H1 (cell line): ENCODE measurements around the gene PKN3. TPM values are rescaled to one million over a fixed set of nuclear protein-coding genes. Genes with fewer than 3 reads are reported as not detected.

Experiments used
- CTCF ChIA-PET: fragments of 300-600 bp; sonication (Branson Sonifier 250); formaldehyde crosslinking; loops from one replicate; lab custom pipeline; 2021; ENCODE audit not compliant: partially characterized antibody; lab: Charles Lee
- POLR2A ChIA-PET: fragments of 300-600 bp; sonication (Branson Sonifier 250); formaldehyde crosslinking; loops from one replicate; lab custom pipeline; 2021; ENCODE audit warnings: inconsistent platforms; ENCODE audit not compliant: partially characterized antibody; lab: Charles Lee
- DNase-seq, 2 experiments: peaks; one replicate each; pipeline versions ENCODE4 v3.0.0 to v3.0.0-alpha.2; 2010 to 2022; ENCODE audit warnings: low spot score in 2 of 2, low read depth in 1 of 2, mixed read lengths in 1 of 2
- FAIRE-seq: peaks from 2 replicates; lab custom pipeline; 2011; peaks lifted over from hg19 to GRCh38; lab: Jason Lieb, UNC
- H2AFZ ChIP-seq: 2 replicates; pipeline ENCODE4 v1.8.1; 2012; ENCODE audit warnings: low read length, inconsistent platforms
- H2AK5ac ChIP-seq: 2 replicates; pipeline ENCODE4 v1.6.1; 2013; ENCODE audit warnings: low read depth, low read length
- H2BK120ac ChIP-seq: replicated peaks from 2 replicates; pipeline ENCODE3; 2013; ENCODE audit warnings: low read depth, low read length, inconsistent platforms
- H2BK12ac ChIP-seq: 2 replicates; pipeline ENCODE4 v1.6.1; 2013; ENCODE audit warnings: low read depth, low read length
- H2BK15ac ChIP-seq: 2 replicates; pipeline ENCODE4 v1.6.1; 2013; ENCODE audit warnings: low read length
- H2BK20ac ChIP-seq: 2 replicates; pipeline ENCODE4 v1.6.1; 2013; ENCODE audit warnings: low read length
- H2BK5ac ChIP-seq: 2 replicates; pipeline ENCODE4 v1.6.1; 2013; ENCODE audit warnings: low read depth, low read length
- H3K14ac ChIP-seq: 2 replicates; pipeline ENCODE4 v1.6.1; 2013; ENCODE audit warnings: inconsistent platforms; ENCODE audit not compliant: insufficient read length
- H3K18ac ChIP-seq: 2 replicates; pipeline ENCODE4 v1.6.1; 2013; ENCODE audit warnings: low read length; ENCODE audit errors: extremely low read depth
- H3K23ac ChIP-seq: 2 replicates; pipeline ENCODE4 v1.6.1; 2013; ENCODE audit warnings: inconsistent platforms; ENCODE audit not compliant: insufficient read length
- H3K23me2 ChIP-seq: 2 replicates; pipeline ENCODE4 v1.6.1; 2013; ENCODE audit warnings: low read depth, low read length
- H3K27ac ChIP-seq: 2 replicates; pipeline ENCODE4 v1.6.1; 2011; ENCODE audit warnings: low read depth, low read length, inconsistent platforms
- H3K27me3 ChIP-seq, 4 experiments: replicated peaks in 1 of 4; 1 replicate in 1 of 4; 2 replicates in 3 of 4; pipeline versions ENCODE4 v1.6.1 to v1.8.1; 2011 to 2013; ENCODE audit warnings: low read length in 3 of 4, mild to moderate bottlenecking in 3 of 4, inconsistent platforms in 2 of 4, mixed read lengths in 2 of 4, moderate library complexity in 1 of 4; ENCODE audit not compliant: control insufficient read depth in 3 of 4, insufficient read depth in 3 of 4; ENCODE audit errors: extremely low read depth in 1 of 4
- H3K36me3 ChIP-seq, 4 experiments: 2 replicates each; pipeline versions ENCODE4 v1.6.1 to v1.8.1; 2011 to 2013; ENCODE audit warnings: mild to moderate bottlenecking in 4 of 4, low read length in 3 of 4, moderate library complexity in 2 of 4, control low read depth in 1 of 4, inconsistent platforms in 1 of 4; ENCODE audit not compliant: insufficient read depth in 4 of 4, control insufficient read depth in 2 of 4
- H3K4ac ChIP-seq: replicated peaks from 2 replicates; pipeline ENCODE3; 2013; ENCODE audit warnings: low read length, low read depth, mixed read lengths, inconsistent platforms; ENCODE audit not compliant: insufficient read length
- H3K4me1 ChIP-seq, 4 experiments: replicated peaks in 1 of 4; 1 replicate in 1 of 4; 2 replicates in 3 of 4; pipeline versions ENCODE4 v1.6.1 to v1.8.1; 2011 to 2013; ENCODE audit warnings: low read length in 3 of 4, inconsistent platforms in 2 of 4, mixed read lengths in 1 of 4; ENCODE audit not compliant: insufficient read depth in 4 of 4, control insufficient read depth in 3 of 4
- H3K4me2 ChIP-seq, 2 experiments: 2 replicates each; pipeline versions ENCODE4 v1.6.1 to v1.8.1; 2011 to 2013; ENCODE audit warnings: low read depth in 2 of 2, low read length in 2 of 2, control low read depth in 1 of 2, inconsistent platforms in 1 of 2, mild to moderate bottlenecking in 1 of 2; ENCODE audit not compliant: insufficient read depth in 1 of 2
- H3K4me3 ChIP-seq, 4 experiments: fragments of 200-600, 300-600 bp in 1 of 4; sonication (generic), shearing (Covaris generic), sonication (Bioruptor Twin) in 1 of 4; 2 replicates each; pipeline versions ENCODE4 v1.5.1 to v1.8.1; 2011 to 2016; ENCODE audit warnings: low read length in 4 of 4, low read depth in 3 of 4, control low read depth in 2 of 4, inconsistent platforms in 2 of 4, mild to moderate bottlenecking in 2 of 4, mixed read lengths in 1 of 4, moderate library complexity in 1 of 4; ENCODE audit not compliant: insufficient read depth in 2 of 4; ENCODE audit errors: extremely low read depth in 1 of 4
- H3K56ac ChIP-seq: replicated peaks from 2 replicates; pipeline ENCODE3; 2013; ENCODE audit warnings: low read depth, mild to moderate bottlenecking, mixed read lengths, low read length, inconsistent platforms; ENCODE audit not compliant: insufficient read length
- H3K79me1 ChIP-seq: 2 replicates; pipeline ENCODE4 v1.6.1; 2013; ENCODE audit warnings: low read depth, low read length, control low read depth
- H3K79me2 ChIP-seq, 2 experiments: 2 replicates each; pipeline versions ENCODE4 v1.6.1 to v1.8.1; 2012 to 2013; ENCODE audit warnings: low read length in 2 of 2, mild to moderate bottlenecking in 2 of 2, inconsistent platforms in 1 of 2; ENCODE audit not compliant: insufficient read depth in 2 of 2, control insufficient read depth in 1 of 2
- H3K9ac ChIP-seq, 4 experiments: replicated peaks in 1 of 4; 1 replicate in 1 of 4; 2 replicates in 3 of 4; pipeline versions ENCODE4 v1.6.1 to v1.8.1; 2011 to 2013; ENCODE audit warnings: low read depth in 3 of 4, low read length in 3 of 4, control low read depth in 2 of 4, mild to moderate bottlenecking in 2 of 4, moderate library complexity in 2 of 4, inconsistent platforms in 1 of 4; ENCODE audit errors: extremely low read depth in 1 of 4
- H3K9me3 ChIP-seq, 2 experiments: 2 replicates each; pipeline versions ENCODE4 v1.6.1 to v1.8.1; 2012 to 2013; ENCODE audit warnings: mild to moderate bottlenecking in 2 of 2, moderate library complexity in 2 of 2, control low read depth in 1 of 2, inconsistent platforms in 1 of 2, low read depth in 1 of 2, low read length in 1 of 2, mixed read lengths in 1 of 2; ENCODE audit not compliant: insufficient read depth in 2 of 2
- H4K20me1 ChIP-seq, 2 experiments: replicated peaks in 1 of 2; 2 replicates each; pipeline versions ENCODE3 to v1.8.1; 2011 to 2013; ENCODE audit warnings: inconsistent platforms in 2 of 2, low read length in 2 of 2, mild to moderate bottlenecking in 1 of 2; ENCODE audit not compliant: insufficient read depth in 2 of 2, control insufficient read depth in 1 of 2
- H4K5ac ChIP-seq: 2 replicates; pipeline ENCODE4 v1.6.1; 2013; ENCODE audit warnings: low read length, low read depth, mixed read lengths, inconsistent platforms; ENCODE audit not compliant: insufficient read length
- H4K8ac ChIP-seq: 2 replicates; pipeline ENCODE4 v1.8.0; 2013; ENCODE audit warnings: mild to moderate bottlenecking, moderate library complexity, low read length, inconsistent platforms; ENCODE audit not compliant: insufficient read depth; ENCODE audit errors: extremely low read depth
- H4K91ac ChIP-seq: replicated peaks from 2 replicates; pipeline ENCODE3; 2013; ENCODE audit warnings: low read length, mixed read lengths, inconsistent platforms; ENCODE audit not compliant: insufficient read length
- BACH1 ChIP-seq: IDR thresholded peaks from 2 replicates; pipeline ENCODE4 v1.6.1; 2012; ENCODE audit warnings: low read length, improper control_type of control experiment
- CBX8 ChIP-seq: fragments of 300-800, 300-1000 bp; sonication (generic); IDR thresholded peaks from 2 replicates; pipeline ENCODE4 v1.7.1; 2016; ENCODE audit warnings: low read depth, low read length, borderline replicate concordance
- CREB1 ChIP-seq: IDR thresholded peaks from 2 replicates; pipeline ENCODE4 v1.6.1; 2012; ENCODE audit warnings: inconsistent platforms
- PHF8 ChIP-seq: fragments of 200-600 bp; sonication (generic); conservative IDR thresholded peaks from 2 replicates; pipeline ENCODE4 v1.7.1; 2012; ENCODE audit warnings: low read depth, mild to moderate bottlenecking, inconsistent platforms, low read length, moderate library complexity
- SP4 ChIP-seq: IDR thresholded peaks from 2 replicates; pipeline ENCODE4 v1.6.1; 2012; ENCODE audit warnings: low read length, inconsistent platforms
- TEAD4 ChIP-seq: IDR thresholded peaks from 2 replicates; pipeline ENCODE4 v1.6.1; 2012; ENCODE audit warnings: low read depth, low read length, inconsistent platforms, mixed read lengths
- ZNF274 ChIP-seq: IDR thresholded peaks from 2 replicates; pipeline ENCODE4 v1.7.0; 2012; ENCODE audit warnings: low read length, borderline replicate concordance; ENCODE audit errors: extremely low read depth
- WGBS, 2 experiments: shearing (Covaris generic) in 1 of 2; methylation state at CpG; one replicate each; pipeline versions ENCODE4 v1.1.6 to v1.1.7; 2013 to 2015; ENCODE audit warnings: low lambda C conversion rate in 2 of 2, mixed read lengths in 2 of 2, inconsistent platforms in 1 of 2, low coverage in 1 of 2, missing lambda C conversion rate in 1 of 2; ENCODE audit not compliant: insufficient replicate concordance in 2 of 2, insufficient coverage in 1 of 2, insufficient read length in 1 of 2; ENCODE audit errors: extremely low coverage in 1 of 2, missing lambda C conversion rate in 1 of 2; 5-methylcytosine and 5-hydroxymethylcytosine counted together
- polyA plus RNA-seq, 7 experiments: library from polyadenylated mRNA; depleted of rRNA in 3 of 7; stranded (reverse) in 5 of 7; unstranded in 2 of 7; fragments of >200 nt in 5 of 7; fragments of 200-250 nt in 2 of 7; gene quantifications; 1 replicate in 5 of 7; 2 replicates in 1 of 7; 4 replicates in 1 of 7; pipeline versions ENCODE4 v1.2.1 to v1.2.3, GENCODE V29; 2011 to 2013; ENCODE audit warnings: missing spikeins in 2 of 7, mixed read lengths in 2 of 7
- total RNA-seq: library from RNA; stranded (reverse); fragmentation: NEBNext Ultra II Directional; extraction: Animal tissue kit (Norgen Biotek cat#: 25700); gene quantifications from 2 replicates; pipeline ENCODE4 v1.2.1, GENCODE V29; 2021

Gene PKN3
- total and polyA plus RNA-seq, 2 of the 8 experiments (the other 6 are each of a cell fraction or from before 2014, with no cell fraction given), result 15.7 to 16.3 TPM

- Histone ChIP-seq H3K27ac (no peak overlapping the region), H3K4ac (no peak overlapping the region), H3K18ac (no peak overlapping the region)
- CTCF ChIA-PET, result interaction anchor here (0.6 to 0.7 kb wide), 2 partner anchors 101 to 240 kb away, joined by 3 read pairs; no protein-coding TSS in a partner anchor
- no peak for TF ChIP-seq TEAD4
- TF ChIP-seq ZNF274, result no peak
- TF ChIP-seq BACH1, result no peak
- no peak for TF ChIP-seq SP4
- no peak for TF ChIP-seq CBX8
- TF ChIP-seq CREB1, result no peak
- no peak for TF ChIP-seq PHF8
- TF ChIP-seq, all 59 proteins: peak for 0
- H2AK5ac ChIP-seq, result peak overlapping the region; percentile 84; the same call in 1 of the 2 replicates
- H3K9me3 ChIP-seq, result no peaks in the 10 kb centered on the region; a peak in 1 of 4 replicates
- H3K4me2 ChIP-seq, result no peak overlapping the region
- no peak overlapping the region for H2BK12ac ChIP-seq
- no peak overlapping the region for H4K5ac ChIP-seq
- no peak overlapping the region for H2BK120ac ChIP-seq
- FAIRE-seq (no peak), DNase-seq (no peak)
- no peaks in the 10 kb centered on the region for H3K36me3 ChIP-seq
- POLR2A ChIA-PET, result interaction anchor here (43.1 to 46.1 kb wide), 2 partner anchors 0 to 18 kb away, joined by 1197 read pairs; partner anchors contain the start of genes DYNC2I2, PKN3 and SET
- no peaks in the 10 kb centered on the region; a peak in 1 of 4 replicates for H3K79me2 ChIP-seq
- no peaks in the 10 kb centered on the region for H3K27me3 ChIP-seq
- peak overlapping the region; percentile 51; the same call in 1 of the 2 replicates for H2AFZ ChIP-seq
- H3K56ac ChIP-seq, result no peak overlapping the region
- no peaks in the 10 kb centered on the region for H4K20me1 ChIP-seq
- no peak overlapping the region for H4K91ac ChIP-seq
- no peak overlapping the region for H2BK5ac ChIP-seq
- 84% methylated on average over 6 of the region's 10 CpGs; no CpG with 5 or more reads in 1 of the 2 experiments for WGBS, 2 experiments
- no peaks in the 10 kb centered on the region for H3K23me2 ChIP-seq
- no peak overlapping the region for H3K23ac ChIP-seq
- H3K79me1 ChIP-seq, result no peaks in the 10 kb centered on the region
- H3K14ac ChIP-seq, result no peak overlapping the region
- no peak overlapping the region for H4K8ac ChIP-seq
- H2BK15ac ChIP-seq, result no peak overlapping the region
- no peak overlapping the region for H2BK20ac ChIP-seq
- no peak overlapping the region for H3K4me3 ChIP-seq
- no peaks in the 10 kb centered on the region for H3K4me1 ChIP-seq
- no peak overlapping the region for H3K9ac ChIP-seq
Observed at GRCh38 chr9:128677794-128678193, 24.5 kb upstream of the PKN3 start.
